GM12878 (cell line): ENCODE measurements around the gene PARP2. TPM values are rescaled to one million over a fixed set of nuclear protein-coding genes. Genes with fewer than 3 reads are reported as not detected.
"Not testable (repeated sequence)": the region's sequence is repeated elsewhere in the genome, so short reads cannot be mapped to it uniquely, and the experiment has no call there.

Experiments used
- ATAC-seq: fragments of 200-7000 bp; cut with Tn5 transposase; 3 replicates; pipeline ENCODE4 v1.9.1; 2020; ENCODE audit warnings: mild to moderate bottlenecking, moderate library complexity
- BruUV-seq: library from RNA; stranded (reverse); fragments of 400-500 nt; replicated peaks from 2 replicates; lab custom pipeline; 2021; lab: Mats Ljungman, UMichigan
- CTCF ChIA-PET: fragments of 300-600 bp; sonication (Branson Sonifier 250); formaldehyde crosslinking; extraction: SDS; loops from one replicate; lab custom pipeline; 2021; ENCODE audit warnings: inconsistent platforms; lab: Yijun Ruan, JAX
- POLR2A ChIA-PET: fragments of 350-600 bp; formaldehyde crosslinking; extraction: SDS; loops from one replicate; lab custom pipeline; 2021; ENCODE audit warnings: inconsistent platforms; lab: Charles Lee
- RAD21 ChIA-PET: fragments of 300-600 bp; sonication (Branson Sonifier 250); formaldehyde crosslinking; loops from one replicate; lab custom pipeline; 2023; ENCODE audit warnings: antibody characterized with exemption; ENCODE audit not compliant: unreplicated experiment; lab: Charles Lee
- SMC1A ChIA-PET: fragments of 300-600 bp; sonication (Branson Sonifier 250); formaldehyde crosslinking; loops from one replicate; lab custom pipeline; 2023; ENCODE audit not compliant: unreplicated experiment, uncharacterized antibody; lab: Charles Lee
- DNase-seq: peaks from one replicate; pipeline ENCODE4 v3.0.0-alpha.2; 2011; ENCODE audit warnings: low read depth, low spot score
- FAIRE-seq: peaks from 3 replicates; lab custom pipeline; 2011; peaks lifted over from hg19 to GRCh38; lab: Jason Lieb, UNC
- H2AFZ ChIP-seq: 2 replicates; pipeline ENCODE4 v1.6.0; 2011; ENCODE audit warnings: low read depth, low read length, control low read depth; ENCODE audit not compliant: control insufficient read depth
- H3K27ac ChIP-seq: 2 replicates; pipeline ENCODE4 v1.5.1; 2011; ENCODE audit warnings: control low read depth; ENCODE audit not compliant: control insufficient read depth, insufficient read depth
- H3K27me3 ChIP-seq, 2 experiments: replicated peaks in 1 of 2; 2 replicates each; pipeline versions ENCODE4 v1.6.0 to v1.6.1; 2011; ENCODE audit warnings: low read length in 1 of 2; ENCODE audit not compliant: control insufficient read depth in 2 of 2, insufficient read depth in 2 of 2
- H3K36me3 ChIP-seq, 2 experiments: 2 replicates each; pipeline ENCODE4 v1.5.1; 2011; ENCODE audit warnings: low read length in 1 of 2; ENCODE audit not compliant: control insufficient read depth in 2 of 2, insufficient read depth in 2 of 2
- H3K4me1 ChIP-seq: 2 replicates; pipeline ENCODE4 v1.6.1; 2011; ENCODE audit warnings: mild to moderate bottlenecking, low read length, moderate library complexity, mixed read lengths; ENCODE audit not compliant: control insufficient read depth, insufficient read depth
- H3K4me2 ChIP-seq: 2 replicates; pipeline ENCODE4 v1.6.0; 2011; ENCODE audit warnings: control low read depth; ENCODE audit not compliant: control insufficient read depth, insufficient read depth
- H3K4me3 ChIP-seq: fragments of 200-600 bp; sonication (generic); 2 replicates; pipeline ENCODE4 v1.5.1; 2016
- H3K79me2 ChIP-seq: 2 replicates; pipeline ENCODE4 v1.6.0; 2011; ENCODE audit warnings: low read length; ENCODE audit not compliant: control insufficient read depth, insufficient read depth
- H3K9ac ChIP-seq: 2 replicates; pipeline ENCODE4 v1.8.0; 2011; ENCODE audit warnings: low read length, control low read depth, mixed read lengths; ENCODE audit not compliant: control insufficient read depth, insufficient read depth
- H3K9me3 ChIP-seq: replicated peaks from 3 replicates; pipeline ENCODE4 v1.5.1; 2011; ENCODE audit warnings: mild to moderate bottlenecking, low read length; ENCODE audit not compliant: control insufficient read depth, insufficient read depth
- H4K20me1 ChIP-seq: 2 replicates; pipeline ENCODE4 v1.6.0; 2011; ENCODE audit not compliant: control insufficient read depth, insufficient read depth
- BMI1 ChIP-seq: fragments of 450-650 bp; IDR thresholded peaks from 2 replicates; pipeline ENCODE4 v1.6.1; 2016; ENCODE audit warnings: mild to moderate bottlenecking, moderate library complexity, borderline replicate concordance
- MEF2B ChIP-seq: fragments of 450-650 bp; IDR thresholded peaks from 2 replicates; pipeline ENCODE4 v1.6.1; 2018; ENCODE audit warnings: mild to moderate bottlenecking, moderate library complexity; ENCODE audit not compliant: partially characterized antibody, poor library complexity, severe bottlenecking
- NFYB ChIP-seq: IDR thresholded peaks from 2 replicates; pipeline ENCODE4 v1.6.1; 2011; ENCODE audit warnings: low read depth, mild to moderate bottlenecking, low read length, improper control_type of control experiment, moderate library complexity; ENCODE audit not compliant: insufficient read depth
- RAD21 ChIP-seq: IDR thresholded peaks from 2 replicates; pipeline ENCODE4 v1.6.1; 2011; ENCODE audit warnings: mild to moderate bottlenecking, low read depth, low read length, moderate library complexity; ENCODE audit not compliant: insufficient read depth
- USF1 ChIP-seq: IDR thresholded peaks from 2 replicates; pipeline ENCODE4 v1.6.1; 2011; ENCODE audit warnings: borderline replicate concordance, low read depth, mild to moderate bottlenecking, moderate library complexity, mixed read lengths, low read length; ENCODE audit not compliant: insufficient read depth; ENCODE audit errors: extremely low read length
- WGBS: methylation state at CpG from one replicate; pipeline ENCODE4 v1.1.6; 2016; ENCODE audit warnings: low lambda C conversion rate; ENCODE audit not compliant: insufficient replicate concordance, insufficient coverage; ENCODE audit errors: missing lambda C conversion rate; 5-methylcytosine and 5-hydroxymethylcytosine counted together
- in situ Hi-C: fragments of 300-500 bp; cut with MboI; formaldehyde crosslinking; loops from 9 replicates; pipeline ENCODE4 v1.14.3; 2018; ENCODE audit warnings: mixed read lengths
- intact Hi-C: fragments of 100-400 bp; cut with micrococcal nuclease; formaldehyde crosslinking; loops from one replicate; pipeline ENCODE4 v1.14.2; 2022; ENCODE audit not compliant: unreplicated experiment
- polyA plus RNA-seq, 11 experiments: library from polyadenylated mRNA; depleted of rRNA in 4 of 11; unstranded in 6 of 11; stranded (reverse) in 5 of 11; fragments of >200 nt; fragmentation: Nextera tagmentation in 4 of 11; fragmentation: Illumina TruSeq in 1 of 11; extraction: Ambion mirVana in 4 of 11; extraction: Trizol in 1 of 11; gene quantifications; 1 replicate in 1 of 11; 2 replicates in 10 of 11; pipeline versions ENCODE4 v1.2.1 to v1.2.3, GENCODE V29; 2011 to 2016; ENCODE audit warnings: inconsistent platforms in 2 of 11, missing spikeins in 2 of 11, low read depth in 1 of 11
- total RNA-seq, 4 experiments: library from RNA; depleted of rRNA in 3 of 4; stranded (reverse); fragments of >200 nt in 3 of 4; fragmentation: Illumina TruSeq in 1 of 4; extraction: Trizol in 1 of 4; gene quantifications; 2 replicates each; pipeline versions ENCODE4 v1.2.1 to v1.2.3, GENCODE V29; 2013 to 2021

Gene PARP2
- total and polyA plus RNA-seq, 10 of the 15 experiments (the other 5 are each of a cell fraction or from before 2014, with no cell fraction given): 26.7 to 75.4 (median 42.3) TPM

GRCh38 chr14:20334017-20334416, 9.4 kb upstream of the PARP2 start:
- no peak for TF ChIP-seq BMI1
- TF ChIP-seq USF1: no peak
- TF ChIP-seq RAD21: no peak
- no peak for TF ChIP-seq NFYB
- TF ChIP-seq MEF2B: no peak
- H3K36me3 ChIP-seq: peaks cover 0 to 4% of the 10 kb centered on the region in 2 experiments; a peak in 1 of 4 replicates
- no peaks in the 10 kb centered on the region for H4K20me1 ChIP-seq
- peaks cover 42% of the 10 kb centered on the region for H3K79me2 ChIP-seq
- no peak overlapping the region; the same call in 1 of the 2 replicates for H2AFZ ChIP-seq
- no peak for ATAC-seq
- H3K4me1 ChIP-seq: peaks cover 6% of the 10 kb centered on the region; the same call in 1 of the 2 replicates
- RAD21 ChIA-PET: interaction anchor here (0.9 to 3.5 kb wide), 4 partner anchors 8 to 280 kb away, joined by 3 to 49 read pairs (median 9); partner anchors contain the start of gene PARP2
- FAIRE-seq: no peak
- intact Hi-C loops (no loop called here), in situ Hi-C loops (loop anchor here (5.0 kb wide), 1 partner anchor 348 kb away; the partner anchor contains the start of gene RNASE4)
- CTCF ChIA-PET: interaction anchor here (0.7 to 11.3 kb wide), 9 partner anchors 8 to 331 kb away, joined by 3 to 216 read pairs (median 4); partner anchors contain the start of genes PARP2, TEP1 and TTC5
- H3K27me3 ChIP-seq: no peaks in the 10 kb centered on the region
- POLR2A ChIA-PET: interaction anchor here (0.7 to 7.4 kb wide), 6 partner anchors 8 to 331 kb away, joined by 3 to 96 read pairs (median 3); partner anchors contain the start of genes APEX1, OSGEP and PARP2
- H3K4me3 ChIP-seq: no peak overlapping the region
- SMC1A ChIA-PET: interaction anchor here (0.8 to 3.3 kb wide), 10 partner anchors 9 to 288 kb away, joined by 3 to 58 read pairs (median 4); partner anchors contain the start of genes APEX1, PARP2 and TEP1
- DNase-seq: no peak
- peak overlapping the region; percentile 89 for H3K4me2 ChIP-seq
- no peaks in the 10 kb centered on the region for H3K9me3 ChIP-seq
- no TSS peak for BruUV-seq
- peak overlapping the region; percentile 85 for H3K27ac ChIP-seq
- H3K9ac ChIP-seq: no peak overlapping the region
- 66% methylated on average over 7 of the region's 7 CpGs for WGBS

DNA sequence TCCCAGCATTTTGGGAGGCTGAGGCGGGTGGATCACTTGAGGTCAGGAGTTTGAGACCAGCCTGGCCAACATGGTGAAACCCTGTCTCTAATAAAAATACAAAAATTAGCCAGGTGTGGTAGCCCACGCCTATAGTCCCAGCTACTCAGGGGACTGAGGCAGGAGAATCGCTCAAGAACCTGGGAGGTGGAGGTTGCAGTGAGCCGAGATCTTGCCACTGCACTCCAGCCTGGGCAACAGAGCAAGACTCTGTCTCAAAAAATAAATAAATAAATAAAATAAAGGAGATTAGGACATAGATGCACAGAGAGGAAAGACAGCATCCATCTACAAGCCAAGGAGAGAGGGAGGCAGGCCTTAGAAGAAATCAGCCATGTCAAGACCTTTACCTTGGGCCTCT, 2.4 kb upstream of the PARP2 start:
- SMC1A ChIA-PET: interaction anchor here (1.1 to 6.3 kb wide), 8 partner anchors 8 to 340 kb away, joined by 3 to 65 read pairs (median 7); partner anchors contain the start of gene CCNB1IP1
- H2AFZ ChIP-seq, H3K9me3 ChIP-seq, H3K36me3 ChIP-seq, H3K4me3 ChIP-seq, DNase-seq, H3K4me1 ChIP-seq, H3K27me3 ChIP-seq, H4K20me1 ChIP-seq, H3K4me2 ChIP-seq, H3K27ac ChIP-seq, ATAC-seq, FAIRE-seq, H3K9ac ChIP-seq, in situ Hi-C loops, BruUV-seq: not testable (repeated sequence)
- WGBS: 96% methylated on average over 4 of the region's 4 CpGs
- POLR2A ChIA-PET: interaction anchor here (0.9 to 4.7 kb wide), 3 partner anchors 10 to 423 kb away, joined by 3 to 96 read pairs (median 29); partner anchors contain the start of genes CCNB1IP1 and TEP1
- RAD21 ChIA-PET: interaction anchor here (1.0 to 3.8 kb wide), 5 partner anchors 8 to 342 kb away, joined by 3 to 55 read pairs (median 10); partner anchors contain the start of gene CCNB1IP1
- H3K79me2 ChIP-seq: peaks cover 10% of the 10 kb centered on the region
- CTCF ChIA-PET: interaction anchor here (0.7 to 5.1 kb wide), 10 partner anchors 10 to 272 kb away, joined by 3 to 62 read pairs (median 4); partner anchors contain the start of gene CCNB1IP1
- intact Hi-C loops: loop anchor here (5.0 kb wide), 4 partner anchors 71 to 761 kb away; partner anchors contain the start of genes TEP1 and TMEM253
